Sciatic nerve (tissue), 2 donors: ENCODE data around the gene MECP2. TPM values are rescaled to one million over a fixed set of nuclear protein-coding genes. Genes with fewer than 3 reads are reported as not detected.
"Not testable (repeated sequence)": the region's sequence is repeated elsewhere in the genome, so short reads cannot be mapped to it uniquely, and the experiment has no call there.

Experiments
- ATAC-seq: fragments of 200-7000 bp; cut with Tn5 transposase; one replicate; pipeline ENCODE4 v1.9.1; 2020; ENCODE audit warnings: mild to moderate bottlenecking, moderate library complexity
- DNase-seq: peaks from one replicate; pipeline ENCODE4 v3.0.0-alpha.2; 2020; ENCODE audit warnings: low spot score
- intact Hi-C: fragments of 100-400 bp; cut with DNase I; formaldehyde crosslinking; loops from one replicate; pipeline ENCODE4 v1.14.2; 2022
- total RNA-seq: library from RNA; stranded (reverse); fragmentation: NEBNext Ultra II Directional; extraction: Animal tissue kit (Norgen Biotek cat#: 25700); gene quantifications from one replicate; pipeline ENCODE4 v1.2.1, GENCODE V29; 2021
- donor health status: DM: no; HTN: no; CAD: no.
- donor health status: DM: no; HTN: no; CAD: no.

The MECP2 gene
- 85.6 TPM for total RNA-seq

- DNase-seq (peak; percentile 94), ATAC-seq (peak; percentile 94)
- intact Hi-C loops: no loop called here
These were observed at the start of gene MECP2 for GRCh38 chrX:154097589-154098541. TSS of gene MECP2 (minus strand) at chrX:154097717.

GRCh38 chrX:154144010-154144409 is 46.5 kb upstream of the MECP2 start, which contains the start of gene OPN1LW:
TSS of gene OPN1LW (plus strand) at chrX:154144243. CDS start at chrX:154144284, 41 bp downstream.
- intact Hi-C loops, DNase-seq, ATAC-seq: not testable (repeated sequence)

DNA sequence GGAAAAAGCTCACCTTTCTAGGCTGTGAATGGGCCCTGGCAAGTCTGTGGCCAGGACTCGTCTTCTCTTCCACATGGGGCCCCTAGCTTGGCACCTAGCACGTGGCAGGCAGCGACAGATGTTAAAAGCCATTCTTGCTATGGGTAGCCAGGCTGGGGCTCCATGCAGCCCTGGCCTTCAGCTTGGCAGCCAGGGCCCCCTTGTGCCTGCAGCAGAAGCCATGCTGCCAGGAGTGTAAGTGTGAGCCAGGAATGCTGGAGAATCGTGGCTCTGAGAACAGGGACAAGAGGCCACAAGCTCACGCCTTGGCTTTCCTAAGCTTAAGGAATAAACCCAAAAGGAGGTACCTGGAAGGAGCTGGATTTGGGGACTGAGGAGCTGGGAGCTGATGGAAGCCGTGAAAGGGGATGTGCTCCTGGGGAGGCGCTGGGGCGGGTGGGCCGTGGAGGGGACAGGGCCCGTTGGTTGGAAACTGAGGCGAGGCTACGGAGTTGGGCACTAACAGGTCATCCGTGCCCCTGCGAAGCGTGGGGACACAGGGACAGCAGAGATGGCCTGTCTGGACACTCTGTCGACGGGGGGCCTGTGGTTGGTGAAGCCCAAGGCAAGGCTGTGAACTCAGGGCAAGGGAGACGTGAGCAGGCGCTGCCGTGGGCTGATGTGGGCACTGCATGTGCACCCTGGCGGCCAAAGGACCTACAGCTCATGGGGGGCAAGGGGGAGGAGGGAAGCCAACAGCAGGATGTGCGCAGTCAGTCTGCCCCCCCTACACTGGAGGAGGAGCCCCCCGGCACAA is 45.6 kb upstream of the MECP2 start:
- peak; percentile 25 for DNase-seq
- ATAC-seq: no peak

DNA sequence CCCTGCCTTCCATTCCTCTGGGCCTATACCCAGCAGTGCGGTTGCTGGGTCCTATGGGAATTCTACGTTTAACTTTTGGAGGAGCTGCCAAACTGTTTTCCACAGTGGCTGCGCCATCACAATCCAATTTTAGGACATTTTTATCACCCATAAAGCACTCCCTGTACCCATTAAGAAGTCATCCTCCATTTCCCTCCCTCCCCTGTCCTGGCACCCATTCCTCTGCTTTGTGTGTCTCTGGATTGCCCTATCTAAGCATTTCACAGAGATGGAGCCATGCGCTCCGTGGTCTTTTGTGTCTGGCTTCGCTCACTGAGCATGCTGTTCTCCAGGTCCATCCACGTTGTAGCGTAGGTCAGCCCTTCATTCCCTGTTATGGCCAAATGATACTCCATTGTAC is 44.9 kb upstream of the MECP2 start:
- DNase-seq: peak; percentile 15
- intact Hi-C loops: no loop called here

More for the DNA sequence above, 45.6 kb upstream of the MECP2 start:
- intact Hi-C loops: no loop called here

GRCh38 chrX:154140742-154141141 is 43.2 kb upstream of the MECP2 start:
- intact Hi-C loops: no loop called here
- ATAC-seq (no peak), DNase-seq (peak; percentile 51)

More for the DNA sequence above, 44.9 kb upstream of the MECP2 start:
- ATAC-seq: no peak

DNA sequence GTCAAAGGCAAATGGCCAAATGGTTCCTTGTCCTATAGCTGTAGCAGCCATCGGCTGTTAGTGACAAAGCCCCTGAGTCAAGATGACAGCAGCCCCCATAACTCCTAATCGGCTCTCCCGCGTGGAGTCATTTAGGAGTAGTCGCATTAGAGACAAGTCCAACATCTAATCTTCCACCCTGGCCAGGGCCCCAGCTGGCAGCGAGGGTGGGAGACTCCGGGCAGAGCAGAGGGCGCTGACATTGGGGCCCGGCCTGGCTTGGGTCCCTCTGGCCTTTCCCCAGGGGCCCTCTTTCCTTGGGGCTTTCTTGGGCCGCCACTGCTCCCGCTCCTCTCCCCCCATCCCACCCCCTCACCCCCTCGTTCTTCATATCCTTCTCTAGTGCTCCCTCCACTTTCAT is 42.7 kb upstream of the MECP2 start:
- intact Hi-C loops: no loop called here
- no peak for ATAC-seq
- DNase-seq: peak; percentile 50

DNA sequence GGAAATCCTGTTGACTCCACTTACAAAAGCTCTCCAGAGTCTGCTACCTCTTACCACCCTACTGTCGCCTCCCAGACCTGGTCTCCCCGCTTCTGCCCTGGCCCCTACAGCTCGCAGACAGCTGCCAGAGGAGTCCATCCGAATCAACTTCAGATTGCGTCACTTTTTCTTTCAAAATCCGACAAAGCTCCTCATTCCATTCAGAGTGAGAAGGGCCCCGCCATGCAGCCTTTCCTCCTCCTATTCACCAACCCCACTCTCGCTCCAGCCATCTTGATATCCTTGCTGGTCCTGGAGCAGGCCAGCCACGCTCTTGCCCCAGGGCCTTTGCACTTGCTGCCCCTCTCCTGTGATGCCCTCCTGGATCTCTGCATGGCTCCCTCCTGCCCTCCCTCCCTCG is 41.3 kb upstream of the MECP2 start:
- DNase-seq: peak; percentile 30
- no peak for ATAC-seq
- intact Hi-C loops: no loop called here

GRCh38 chrX:154136627-154137161 is 39.2 kb upstream of the MECP2 start:
- intact Hi-C loops: no loop called here
- DNase-seq (peak; percentile 74), ATAC-seq (peak; percentile 74)

GRCh38 chrX:154135458-154136229 is 38.1 kb upstream of the MECP2 start:
- ATAC-seq (no peak), DNase-seq (no peak)
- intact Hi-C loops: no loop called here

DNA sequence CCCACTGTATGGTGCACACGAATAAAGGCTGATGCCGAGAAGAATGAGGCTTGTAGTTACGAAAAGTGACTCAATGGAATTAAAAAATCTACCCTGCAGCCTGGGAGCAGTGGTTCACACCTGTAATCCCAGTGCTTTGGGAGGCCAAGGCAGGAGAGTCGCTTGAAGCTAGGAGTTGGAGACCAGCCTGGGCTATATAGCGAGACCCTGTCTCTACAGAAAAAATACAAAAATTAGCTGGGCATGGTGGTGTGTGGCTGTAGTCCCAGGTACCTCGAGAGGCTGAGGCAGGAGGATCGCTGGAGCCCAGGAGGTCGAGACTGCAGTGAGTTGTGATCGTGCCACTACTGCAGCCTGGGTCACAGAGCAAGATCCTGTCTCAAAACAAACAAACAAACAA is 34.8 kb upstream of the MECP2 start:
- DNase-seq (no peak), ATAC-seq (no peak)
- intact Hi-C loops: no loop called here

DNA sequence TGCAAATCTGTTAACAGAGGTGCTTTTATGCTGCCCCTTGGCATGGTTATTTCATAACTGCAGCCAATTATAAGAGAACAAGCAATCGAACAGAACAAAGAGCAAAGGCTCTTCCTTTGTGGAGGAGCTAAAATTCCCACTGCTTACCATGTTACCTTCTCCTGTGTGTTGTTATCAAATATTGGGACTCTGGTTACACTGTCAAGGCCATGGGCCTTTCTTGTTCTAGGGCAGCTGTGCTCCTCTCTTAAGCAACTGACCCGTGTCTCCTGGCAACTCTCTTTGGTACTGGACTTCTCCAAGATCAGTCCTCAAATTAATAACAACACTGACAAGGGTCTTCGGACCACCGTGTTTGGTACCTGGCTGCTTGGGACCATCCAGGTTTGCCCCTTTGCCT is 34.4 kb upstream of the MECP2 start:
- DNase-seq (no peak), ATAC-seq (no peak)
- intact Hi-C loops: no loop called here

DNA sequence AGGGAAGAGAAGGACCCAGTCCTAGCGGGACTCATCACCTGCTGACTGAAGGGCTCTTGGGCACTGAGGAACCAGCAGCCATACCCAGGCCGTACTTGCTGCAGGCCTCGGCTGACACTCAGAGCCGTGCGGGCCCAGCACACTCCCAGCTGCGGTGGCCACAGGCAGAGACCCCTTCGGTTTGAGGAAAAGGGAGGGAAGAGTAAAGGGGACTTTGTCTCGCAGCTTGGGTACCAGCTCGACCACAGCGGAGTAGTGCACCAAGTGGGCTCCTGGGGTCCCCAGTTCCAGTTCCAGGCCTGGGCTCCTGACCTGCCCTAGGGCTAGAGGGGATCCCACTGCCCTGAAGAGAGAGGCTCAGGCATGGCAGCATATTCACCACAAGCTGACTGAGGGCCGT is 28.6 kb upstream of the MECP2 start:
- ATAC-seq (no peak), DNase-seq (no peak)
- intact Hi-C loops: no loop called here

DNA sequence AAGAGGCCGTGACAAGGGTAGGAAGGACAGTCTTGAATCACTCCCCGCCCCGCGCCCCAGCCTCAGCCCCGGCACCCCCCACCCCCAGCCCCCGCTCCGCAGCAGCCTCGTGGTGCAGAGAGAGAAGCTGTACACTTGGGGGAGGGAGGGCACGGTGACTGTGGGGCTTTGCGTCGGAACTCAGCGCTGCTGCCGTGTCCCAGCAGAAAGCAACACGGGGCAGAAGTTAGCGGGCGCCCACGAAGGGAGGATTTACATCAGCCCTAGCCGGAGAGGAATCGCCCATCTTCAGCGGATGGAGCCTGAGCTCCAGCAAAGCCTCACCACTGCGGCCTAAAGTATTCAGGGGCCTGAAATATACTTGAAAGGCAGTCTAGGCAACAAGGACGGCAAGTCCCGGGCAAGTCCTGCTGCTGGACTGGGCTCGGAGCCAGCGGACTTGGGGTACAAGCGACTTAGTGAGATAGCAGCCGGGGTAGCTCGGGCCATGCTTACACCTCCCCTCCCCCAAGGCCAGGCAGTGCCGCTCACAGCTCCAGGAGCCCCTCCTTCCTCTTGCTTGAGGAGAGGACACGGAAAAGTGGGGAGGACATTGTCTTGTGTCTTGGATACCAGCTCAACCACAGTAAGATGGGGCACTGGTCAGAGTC is 28.0 kb upstream of the MECP2 start:
- intact Hi-C loops: no loop called here
- ATAC-seq: no peak
- DNase-seq: no peak

GRCh38 chrX:154123241-154124219 is 26.0 kb upstream of the MECP2 start:
- intact Hi-C loops: no loop called here
- DNase-seq: no peak
- no peak for ATAC-seq

- DNase-seq (no peak), ATAC-seq (peak; percentile 37)
- intact Hi-C loops: no loop called here
These were observed 24.4 kb upstream of the MECP2 start for GRCh38 chrX:154121961-154122360.

- DNase-seq: no peak
- intact Hi-C loops: no loop called here
- ATAC-seq: peak; percentile 83
These were observed 23.7 kb upstream of the MECP2 start for GRCh38 chrX:154121207-154121606.

DNA sequence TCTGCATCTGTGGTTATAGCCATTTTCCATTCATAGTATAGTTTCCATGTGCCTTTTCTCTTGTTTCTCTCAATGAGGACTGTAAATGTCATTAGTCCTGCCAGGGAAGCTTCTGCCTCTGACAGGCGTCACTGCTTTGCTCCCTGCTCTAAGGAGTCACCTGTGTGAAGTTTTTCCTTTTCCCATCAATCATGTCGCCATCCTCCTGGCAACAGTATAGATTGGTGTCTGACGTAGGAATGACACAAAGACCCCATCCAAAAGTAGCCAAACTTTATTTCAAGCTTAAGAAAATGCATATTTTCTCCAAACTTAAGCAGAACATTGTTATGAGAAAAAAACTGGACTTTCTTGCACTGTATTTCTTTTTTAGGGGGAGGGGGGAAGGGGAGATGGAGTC is 23.1 kb upstream of the MECP2 start:
- no peak for ATAC-seq

More for the DNA sequence above, 23.1 kb upstream of the MECP2 start:
- DNase-seq: no peak
- intact Hi-C loops: no loop called here
